GM10847 (cell line): Measurements from ENCODE around the gene GLI1.

Source experiments
- POLR2A ChIP-seq: IDR thresholded peaks from 2 replicates; pipeline ENCODE4 v1.6.1; 2011; ENCODE audit not compliant: insufficient read length; ENCODE audit errors: extremely low read depth

GLI1 gene

GRCh38 chr12:57465030-57465746, 5.6 kb downstream of the GLI1 start:
- no peak for TF ChIP-seq POLR2A

- no peak for TF ChIP-seq POLR2A
Observed at GRCh38 chr12:57465747-57466505, 6.3 kb downstream of the GLI1 start.

GRCh38 chr12:57467212-57467874, 7.8 kb downstream of the GLI1 start:
- no peak for TF ChIP-seq POLR2A

GRCh38 chr12:57467915-57468314, 8.3 kb downstream of the GLI1 start:
- no peak for TF ChIP-seq POLR2A

- TF ChIP-seq POLR2A = no peak
Observed at GRCh38 chr12:57469296-57470164, 9.9 kb downstream of the GLI1 start.

GRCh38 chr12:57470286-57470969, 10.8 kb downstream of the GLI1 start:
- TF ChIP-seq POLR2A = no peak

GRCh38 chr12:57470970-57471656, 11.5 kb downstream of the GLI1 start:
- TF ChIP-seq POLR2A = no peak

GRCh38 chr12:57471661-57472060, 12.1 kb downstream of the GLI1 start:
- TF ChIP-seq POLR2A = no peak

- TF ChIP-seq POLR2A = no peak
Observed at GRCh38 chr12:57472391-57472790, 12.8 kb downstream of the GLI1 start.

GRCh38 chr12:57473392-57473791, 13.8 kb downstream of the GLI1 start:
- no peak for TF ChIP-seq POLR2A

- no peak for TF ChIP-seq POLR2A
Observed at GRCh38 chr12:57473886-57474285, 14.3 kb downstream of the GLI1 start.

GRCh38 chr12:57474430-57474829, 14.8 kb downstream of the GLI1 start:
- no peak for TF ChIP-seq POLR2A

- TF ChIP-seq POLR2A = no peak
Observed at GRCh38 chr12:57474862-57475261, 15.3 kb downstream of the GLI1 start.
